ENCODE data around the gene DNMBP.

DNMBP gene

DNA sequence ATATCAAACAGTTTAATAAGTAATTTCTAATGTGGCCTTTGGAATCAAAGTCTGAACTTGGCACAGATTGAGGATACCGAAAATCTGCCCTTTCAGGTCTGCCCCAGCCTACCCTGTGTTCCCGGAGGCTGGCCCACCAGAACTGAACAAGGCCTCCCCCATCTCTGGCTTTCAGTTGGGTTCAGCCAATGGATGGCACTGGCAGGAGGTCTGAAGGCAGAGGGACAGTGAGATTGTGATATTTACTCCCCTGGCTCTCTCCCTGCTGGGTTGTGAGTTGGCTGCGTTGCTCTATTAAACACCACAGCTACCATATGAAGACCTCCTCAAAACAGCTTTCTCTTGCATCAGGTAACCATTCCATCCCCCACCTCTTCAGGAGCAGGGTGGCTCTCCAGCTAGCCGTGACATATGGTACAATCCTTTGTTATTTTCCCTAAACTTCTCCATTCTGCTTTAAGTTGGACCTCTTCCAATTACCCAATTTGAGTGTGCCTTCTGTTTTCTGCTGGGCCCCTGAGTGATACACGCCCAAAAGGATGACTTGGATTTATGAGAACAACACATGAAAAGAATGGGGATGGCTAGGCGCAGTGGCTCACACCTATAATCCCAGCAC, 28.1 kb downstream of the DNMBP start:
- DNase-seq, result no peak
- Histone ChIP-seq H3K36me3 (replicated peaks) (no peaks in the 10 kb centered on the region), H3K27me3 (replicated peaks) (no peaks in the 10 kb centered on the region), H3K4me3 (ENCODE audit: low read depth, low read length) (no peak overlapping the region), H3K27ac (no peak overlapping the region)
- TF ChIP-seq, protein P1, sequence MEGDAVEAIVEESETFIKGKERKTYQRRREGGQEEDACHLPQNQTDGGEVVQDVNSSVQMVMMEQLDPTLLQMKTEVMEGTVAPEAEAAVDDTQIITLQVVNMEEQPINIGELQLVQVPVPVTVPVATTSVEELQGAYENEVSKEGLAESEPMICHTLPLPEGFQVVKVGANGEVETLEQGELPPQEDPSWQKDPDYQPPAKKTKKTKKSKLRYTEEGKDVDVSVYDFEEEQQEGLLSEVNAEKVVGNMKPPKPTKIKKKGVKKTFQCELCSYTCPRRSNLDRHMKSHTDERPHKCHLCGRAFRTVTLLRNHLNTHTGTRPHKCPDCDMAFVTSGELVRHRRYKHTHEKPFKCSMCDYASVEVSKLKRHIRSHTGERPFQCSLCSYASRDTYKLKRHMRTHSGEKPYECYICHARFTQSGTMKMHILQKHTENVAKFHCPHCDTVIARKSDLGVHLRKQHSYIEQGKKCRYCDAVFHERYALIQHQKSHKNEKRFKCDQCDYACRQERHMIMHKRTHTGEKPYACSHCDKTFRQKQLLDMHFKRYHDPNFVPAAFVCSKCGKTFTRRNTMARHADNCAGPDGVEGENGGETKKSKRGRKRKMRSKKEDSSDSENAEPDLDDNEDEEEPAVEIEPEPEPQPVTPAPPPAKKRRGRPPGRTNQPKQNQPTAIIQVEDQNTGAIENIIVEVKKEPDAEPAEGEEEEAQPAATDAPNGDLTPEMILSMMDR (IDR thresholded peaks at IDR 0.05; ENCODE audit: low read depth, low read length, missing control alignments), result no peak
- in situ Hi-C loops (cut with HindIII; ENCODE audit: low pct_ligation_motif_present, low sequenced_read_pairs), result no loop called here

DNA sequence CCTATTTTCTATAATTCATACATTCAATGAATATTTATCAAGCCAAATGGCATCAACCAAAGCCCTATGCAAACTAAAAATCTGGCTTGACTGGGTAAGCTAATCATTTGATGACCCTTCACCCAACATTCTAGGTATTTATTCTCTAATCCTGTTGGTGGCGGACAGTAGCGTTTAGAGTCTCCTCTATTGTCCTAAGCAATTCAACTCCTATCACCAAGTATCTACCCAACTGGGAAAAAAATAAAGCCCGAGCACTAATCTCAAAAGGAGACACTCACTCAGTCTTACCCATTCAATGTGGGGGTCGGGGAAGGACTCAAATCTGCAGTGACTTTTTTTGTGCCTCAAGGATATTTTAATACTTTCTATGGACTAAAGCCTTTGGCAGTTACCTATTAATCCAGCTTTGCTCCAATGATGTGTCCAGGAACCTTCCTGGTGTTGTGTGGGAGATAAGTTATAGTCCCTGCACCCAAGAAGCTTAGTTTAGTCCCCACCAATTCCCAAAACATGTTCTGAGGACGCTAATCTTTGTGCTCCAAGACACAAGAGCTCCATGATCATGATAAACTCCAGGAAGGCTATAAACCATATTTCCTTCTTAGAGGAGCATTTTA, 30.6 kb downstream of the DNMBP start:
- H3K36me3 ChIP-seq (replicated peaks), result no peaks in the 10 kb centered on the region
- no peak overlapping the region for H3K4me3 ChIP-seq (ENCODE audit: low read depth, low read length)
- TF ChIP-seq, protein P1 (IDR thresholded peaks at IDR 0.05; ENCODE audit: low read depth, low read length, missing control alignments), result no peak
- no peaks in the 10 kb centered on the region for H3K27me3 ChIP-seq (replicated peaks)
- in situ Hi-C loops (cut with HindIII; ENCODE audit: low pct_ligation_motif_present, low sequenced_read_pairs), result no loop called here
- no peak overlapping the region for H3K27ac ChIP-seq
- no peak for DNase-seq

DNA sequence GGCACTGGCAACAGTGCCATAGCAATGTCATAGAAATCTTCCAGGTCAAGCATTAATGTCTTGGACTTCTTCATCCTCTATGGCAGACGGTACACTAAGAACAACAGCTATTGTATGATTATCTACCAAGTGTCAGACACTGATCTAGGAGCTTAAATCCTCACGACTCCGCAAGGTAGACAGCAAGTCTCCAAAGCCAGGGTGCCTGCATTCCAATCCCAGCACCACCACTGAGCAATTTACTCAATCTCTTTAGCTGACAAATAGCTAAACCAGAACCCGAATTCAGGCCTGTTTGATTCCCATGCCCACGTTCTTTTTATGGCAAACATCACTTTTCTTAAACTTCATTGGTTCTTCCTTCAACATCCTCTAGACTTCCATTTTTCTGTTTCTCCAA, 31.8 kb downstream of the DNMBP start:
- TF ChIP-seq, protein P1 (IDR thresholded peaks at IDR 0.05; ENCODE audit: low read depth, low read length, missing control alignments), result no peak
- in situ Hi-C loops (cut with HindIII; ENCODE audit: low pct_ligation_motif_present, low sequenced_read_pairs), result no loop called here
- Histone ChIP-seq H3K36me3 (replicated peaks) (peaks cover 5% of the 10 kb centered on the region), H3K27ac (peak overlapping the region; percentile 85), H3K27me3 (replicated peaks) (no peaks in the 10 kb centered on the region), H3K4me3 (ENCODE audit: low read depth, low read length) (no peak overlapping the region)
- DNase-seq, result no peak

DNA sequence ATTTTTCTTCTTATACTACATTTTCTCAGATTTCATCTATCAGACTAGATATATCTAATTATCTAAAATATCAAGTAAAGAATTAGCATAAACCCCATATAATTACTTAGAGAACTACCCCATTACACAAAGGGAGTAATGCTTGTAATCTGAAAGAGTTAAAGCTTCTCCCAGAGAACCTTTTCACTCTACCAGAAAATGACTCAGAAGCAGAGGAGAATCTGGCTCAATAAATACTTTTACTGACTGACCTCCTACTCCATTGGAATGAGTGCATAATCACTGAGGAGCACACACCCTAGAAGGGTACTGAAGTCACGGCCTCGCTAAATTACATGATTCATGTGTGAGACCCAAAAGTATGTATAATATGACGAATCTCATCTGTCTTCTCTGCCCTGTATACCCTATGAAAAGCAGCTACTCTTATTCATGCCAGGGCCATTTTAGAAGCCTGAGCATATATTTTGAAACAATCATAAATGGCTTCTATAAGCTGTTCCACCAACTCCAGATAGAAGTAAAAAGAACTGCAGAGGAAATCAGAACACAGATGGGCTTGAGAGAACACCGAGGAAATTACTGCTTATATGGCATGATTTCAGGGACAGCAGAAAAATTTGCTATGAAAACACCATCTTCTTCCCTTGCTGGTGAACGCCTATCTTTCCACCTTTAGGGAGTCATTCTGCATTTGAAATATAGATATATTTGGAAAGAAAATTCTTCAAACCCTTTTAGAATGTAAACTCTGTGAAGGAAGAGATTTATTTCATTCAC, 32.7 kb downstream of the DNMBP start:
- no peak overlapping the region for H3K4me3 ChIP-seq (ENCODE audit: low read depth, low read length)
- no peaks in the 10 kb centered on the region for H3K27me3 ChIP-seq (replicated peaks)
- H3K27ac ChIP-seq, result peak overlapping the region; percentile 85
- DNase-seq, result peak; percentile 85
- TF ChIP-seq, protein P1 (IDR thresholded peaks at IDR 0.05; ENCODE audit: low read depth, low read length, missing control alignments), result no peak
- in situ Hi-C loops (cut with HindIII; ENCODE audit: low pct_ligation_motif_present, low sequenced_read_pairs), result no loop called here
- peaks cover 5% of the 10 kb centered on the region for H3K36me3 ChIP-seq (replicated peaks)

DNA sequence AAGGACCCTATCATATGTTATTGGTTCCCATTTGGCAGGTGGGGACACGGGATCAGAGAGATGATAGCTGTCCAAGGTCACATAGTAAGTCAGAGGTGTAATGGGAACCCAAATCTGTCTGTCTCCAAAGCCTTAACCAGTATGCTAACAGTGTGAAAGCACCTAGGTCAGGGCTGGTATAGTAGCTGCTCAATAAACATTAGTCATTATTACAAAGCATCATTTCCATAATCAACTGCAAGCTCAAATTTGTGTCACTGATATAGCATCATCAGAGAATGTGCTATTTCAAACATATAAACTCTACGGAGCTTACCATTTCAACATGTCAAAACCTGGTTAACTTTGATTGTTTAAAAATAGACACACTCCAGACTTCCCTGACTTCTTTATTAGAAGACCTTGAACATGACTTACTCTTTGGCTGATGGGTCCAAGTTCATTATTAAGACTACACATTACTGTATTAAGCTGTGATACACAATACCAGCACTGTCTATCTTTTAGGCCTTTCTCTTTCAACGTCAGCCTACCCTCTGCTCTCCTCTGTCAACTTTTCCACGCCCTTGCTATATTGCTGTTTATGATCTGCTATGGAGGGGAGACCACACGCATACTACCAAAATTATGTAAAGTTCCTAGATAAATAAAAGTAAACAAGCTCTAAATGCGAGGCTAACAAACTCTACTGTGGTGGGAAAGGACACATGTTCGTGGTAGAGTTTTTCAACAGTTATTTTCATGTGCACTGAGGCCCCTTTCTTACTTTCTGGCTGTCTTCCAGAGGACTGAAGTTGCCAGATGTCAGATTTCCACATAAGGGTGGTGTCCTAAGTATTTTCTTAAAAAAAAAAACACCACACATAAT, 33.6 kb downstream of the DNMBP start:
- no peak overlapping the region for H3K4me3 ChIP-seq (ENCODE audit: low read depth, low read length)
- DNase-seq, result peak; percentile 37
- in situ Hi-C loops (cut with HindIII; ENCODE audit: low pct_ligation_motif_present, low sequenced_read_pairs), result no loop called here

More for the DNA sequence above, 33.6 kb downstream of the DNMBP start:
- peak overlapping the region; percentile 85 for H3K27ac ChIP-seq
- H3K27me3 ChIP-seq (replicated peaks), result no peaks in the 10 kb centered on the region
- peaks cover 9% of the 10 kb centered on the region for H3K36me3 ChIP-seq (replicated peaks)
- TF ChIP-seq, protein P1 (IDR thresholded peaks at IDR 0.05; ENCODE audit: low read depth, low read length, missing control alignments), result no peak

All from brain microvascular endothelial cell (primary cell).